Aorta (tissue), 5 donors: Measurements from ENCODE around the gene ABHD1. TPM values are rescaled to one million over a fixed set of nuclear protein-coding genes. Genes with fewer than 3 reads are reported as not detected.

Experiments
- ATAC-seq: fragments of 200-7000 bp; cut with Tn5 transposase; one replicate; pipeline ENCODE4 v1.9.1; 2022; ENCODE audit warnings: moderate library complexity; ENCODE audit not compliant: low FRiP score
- DNase-seq, 2 donors: peaks; one replicate each; pipeline ENCODE4 v3.0.0-alpha.2; 2020
- H3K27ac ChIP-seq, 2 donors: one replicate each; pipeline ENCODE4 v1.5.1; 2013; ENCODE audit warnings: low read length in 2 of 2, mild to moderate bottlenecking in 2 of 2, moderate library complexity in 2 of 2, control low read depth in 1 of 2, inconsistent platforms in 1 of 2, low read depth in 1 of 2
- H3K27me3 ChIP-seq, 2 donors: one replicate each; pipeline ENCODE4 v1.6.1; 2013; ENCODE audit warnings: control low read depth in 1 of 2, low read length in 1 of 2, mild to moderate bottlenecking in 1 of 2, moderate library complexity in 1 of 2; ENCODE audit not compliant: insufficient read depth in 2 of 2, control insufficient read depth in 1 of 2
- H3K36me3 ChIP-seq, 2 donors: one replicate each; pipeline ENCODE4 v1.6.1; 2013; ENCODE audit warnings: control low read depth in 1 of 2, low read length in 1 of 2, mild to moderate bottlenecking in 1 of 2; ENCODE audit not compliant: insufficient read depth in 2 of 2, control insufficient read depth in 1 of 2
- H3K4me1 ChIP-seq, 2 donors: one replicate each; pipeline ENCODE4 v1.6.1; 2013; ENCODE audit warnings: low read length in 2 of 2, control low read depth in 1 of 2, mild to moderate bottlenecking in 1 of 2, moderate library complexity in 1 of 2; ENCODE audit not compliant: insufficient read depth in 2 of 2, control insufficient read depth in 1 of 2
- H3K4me3 ChIP-seq, 2 donors: one replicate each; pipeline ENCODE4 v1.5.1; 2013; ENCODE audit warnings: low read length in 2 of 2, control low read depth in 1 of 2, mild to moderate bottlenecking in 1 of 2
- H3K9me3 ChIP-seq: one replicate; pipeline ENCODE4 v1.6.1; 2013; ENCODE audit warnings: mild to moderate bottlenecking, low read length; ENCODE audit not compliant: control insufficient read depth
- WGBS, 2 donors: extraction: QIAGEN DNeasy Blood & Tissue Kit; methylation state at CpG; one replicate each; pipeline ENCODE4 v1.1.7; 2013; 5-methylcytosine and 5-hydroxymethylcytosine counted together
- intact Hi-C, 2 donors: fragments of 100-400 bp; cut with DNase I; formaldehyde crosslinking; loops; one replicate each; pipeline versions ENCODE4 v1.14.2 to v1.15.0; 2022
- polyA plus RNA-seq, 2 donors: library from polyadenylated mRNA; stranded (reverse); fragments of 200-250 nt; gene quantifications; one replicate each; pipeline ENCODE4 v1.2.3, GENCODE V29; 2013
- total RNA-seq, 2 donors: library from RNA; stranded (reverse); fragmentation: NEBNext Ultra II Directional; extraction: Animal tissue kit (Norgen Biotek cat#: 25700); gene quantifications; one replicate each; pipeline ENCODE4 v1.2.1, GENCODE V29; 2021
- donor health status: healthy with polysubstance abuse.
- donor health status: Bipolar disorder and iron deficiency.
- donor health status: DM: no; HTN: no; CAD: no.
- donor health status: DM: no; HTN: no; CAD: no.
- donor health status: DM: yes; HTN: yes; CAD: no.

The ABHD1 gene
- total and polyA plus RNA-seq, 4 donors = 0.08 to 0.90 TPM; not detected in 2

DNA sequence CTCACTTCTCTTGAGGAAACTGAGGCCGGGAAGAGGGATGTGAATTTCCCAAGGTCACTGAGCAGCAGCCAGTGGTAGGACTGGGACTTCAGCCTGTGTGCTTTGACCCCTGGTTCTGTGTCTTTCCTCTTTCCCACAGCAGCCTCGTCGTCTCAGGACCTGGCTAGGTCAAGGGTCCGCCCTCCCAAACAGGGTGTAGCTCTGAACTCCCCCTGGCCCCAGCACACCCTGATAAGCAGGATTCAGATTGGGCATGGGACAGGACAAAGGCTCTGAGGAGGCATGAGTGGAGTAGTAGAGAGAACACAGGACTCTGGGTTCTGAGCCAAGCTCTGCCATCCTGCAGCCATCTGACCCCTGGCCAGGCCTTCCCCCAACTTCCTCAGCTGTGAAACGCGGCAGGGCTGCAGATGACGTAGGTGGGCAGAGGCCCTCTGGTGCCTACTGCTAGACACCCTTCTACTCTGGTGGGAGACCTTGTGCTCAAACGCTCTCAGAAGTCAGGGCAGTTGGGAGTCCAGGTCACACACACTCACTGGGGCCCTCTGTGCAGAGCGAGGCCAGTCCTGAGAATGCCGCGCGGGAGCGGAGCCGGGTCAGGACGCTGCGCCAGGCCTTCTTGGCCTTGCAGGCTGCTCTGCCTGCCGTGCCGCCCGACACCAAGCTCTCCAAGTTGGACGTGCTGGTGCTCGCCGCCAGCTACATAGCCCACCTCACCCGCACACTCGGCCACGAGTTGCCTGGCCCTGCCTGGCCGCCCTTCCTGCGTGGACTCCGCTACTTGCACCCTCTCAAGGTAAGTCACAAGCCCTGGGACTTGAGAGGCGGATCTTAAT lies 26.2 kb downstream of the ABHD1 start:
- intact Hi-C loops = no loop called here
- Histone ChIP-seq H3K27ac (no peak overlapping the region), H3K27me3 (no peaks in the 10 kb centered on the region), H3K36me3 (no peaks in the 10 kb centered on the region), H3K9me3 (no peaks in the 10 kb centered on the region), H3K4me3 (no peak overlapping the region), H3K4me1 (no peaks in the 10 kb centered on the region)
- peak; percentile 23 for ATAC-seq
- DNase-seq = peak in 1 of 2 donors; percentile 72
- WGBS, 2 donors = 92 to 94% methylated on average over 29 of the region's 29 CpGs

DNA sequence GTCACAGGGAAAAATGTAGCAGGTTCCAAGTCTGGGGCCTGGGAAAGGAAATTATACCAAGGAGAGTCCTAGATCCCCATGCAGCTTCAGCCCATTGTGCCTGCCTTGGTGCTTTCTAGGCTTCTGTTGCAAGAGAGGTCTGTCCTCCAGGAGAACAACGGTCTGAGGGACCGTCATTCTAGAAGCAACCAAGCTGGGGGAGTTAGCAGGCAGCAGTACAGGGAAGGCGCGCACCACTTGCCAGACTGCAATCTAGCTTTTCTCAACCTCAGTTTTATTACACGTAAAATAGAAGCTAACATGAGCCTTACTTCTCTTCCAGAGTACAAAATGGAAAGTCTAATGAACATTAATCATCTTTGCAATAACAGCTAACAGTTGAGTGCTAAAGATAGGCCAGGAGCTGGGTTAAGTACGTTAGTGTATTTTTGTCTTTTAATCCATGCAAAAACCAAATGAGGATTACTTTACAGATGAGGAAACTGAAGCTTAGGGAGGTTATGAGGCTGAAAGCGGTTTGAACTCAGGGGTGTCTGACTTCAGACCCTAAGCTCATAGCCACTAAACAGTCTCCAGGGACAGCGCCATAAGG lies 27.1 kb downstream of the ABHD1 start:
- Histone ChIP-seq H3K4me3 (no peak overlapping the region), H3K9me3 (no peaks in the 10 kb centered on the region), H3K36me3 (no peaks in the 10 kb centered on the region), H3K27me3 (no peaks in the 10 kb centered on the region), H3K4me1 (no peaks in the 10 kb centered on the region), H3K27ac (no peak overlapping the region)
- no peak for ATAC-seq
- WGBS, 2 donors = 79 to 84% methylated on average over 8 of the region's 8 CpGs
- no peak for DNase-seq
- intact Hi-C loops = no loop called here

DNA sequence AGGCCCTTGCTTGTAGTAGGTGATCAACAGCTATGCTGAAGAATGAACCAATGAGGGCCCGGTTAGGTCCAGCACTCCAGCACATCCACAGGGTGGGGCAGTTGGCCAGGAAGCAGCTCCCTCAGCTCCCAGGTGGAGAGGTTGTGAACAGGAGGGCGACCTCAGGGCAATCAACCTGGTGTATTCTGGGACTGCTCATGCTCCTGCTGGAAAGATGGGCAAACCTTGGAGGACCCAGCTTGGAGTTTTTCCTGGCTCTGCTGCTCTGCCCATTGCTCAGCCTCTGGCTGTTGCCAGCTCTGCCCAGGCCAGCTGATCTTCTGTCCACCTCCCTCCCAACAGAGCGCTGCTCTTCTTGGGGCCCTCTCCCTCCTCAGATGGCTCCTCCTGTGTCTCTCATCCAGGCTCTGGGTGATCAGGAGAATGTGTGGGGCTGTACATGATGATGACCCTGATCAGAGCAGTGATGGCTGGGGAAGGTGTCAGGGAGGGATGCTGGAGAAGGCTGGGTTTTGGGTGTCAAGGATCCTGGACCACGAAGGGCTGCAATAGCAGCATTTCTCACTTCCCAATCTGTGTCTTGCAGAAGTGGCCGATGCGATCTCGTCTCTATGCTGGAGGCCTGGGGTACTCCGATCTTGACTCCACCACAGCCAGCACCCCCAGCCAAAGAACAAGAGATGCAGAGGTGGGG lies 28.6 kb downstream of the ABHD1 start:
- 87 to 89% methylated on average over 8 of the region's 8 CpGs for WGBS, 2 donors
- DNase-seq (no peak), ATAC-seq (no peak)
- H3K4me3 ChIP-seq = no peak overlapping the region
- H3K27me3 ChIP-seq = no peaks in the 10 kb centered on the region
- no peak overlapping the region for H3K27ac ChIP-seq
- no peaks in the 10 kb centered on the region for H3K9me3 ChIP-seq
- intact Hi-C loops = no loop called here
- no peaks in the 10 kb centered on the region for H3K36me3 ChIP-seq
- H3K4me1 ChIP-seq = no peaks in the 10 kb centered on the region

DNA sequence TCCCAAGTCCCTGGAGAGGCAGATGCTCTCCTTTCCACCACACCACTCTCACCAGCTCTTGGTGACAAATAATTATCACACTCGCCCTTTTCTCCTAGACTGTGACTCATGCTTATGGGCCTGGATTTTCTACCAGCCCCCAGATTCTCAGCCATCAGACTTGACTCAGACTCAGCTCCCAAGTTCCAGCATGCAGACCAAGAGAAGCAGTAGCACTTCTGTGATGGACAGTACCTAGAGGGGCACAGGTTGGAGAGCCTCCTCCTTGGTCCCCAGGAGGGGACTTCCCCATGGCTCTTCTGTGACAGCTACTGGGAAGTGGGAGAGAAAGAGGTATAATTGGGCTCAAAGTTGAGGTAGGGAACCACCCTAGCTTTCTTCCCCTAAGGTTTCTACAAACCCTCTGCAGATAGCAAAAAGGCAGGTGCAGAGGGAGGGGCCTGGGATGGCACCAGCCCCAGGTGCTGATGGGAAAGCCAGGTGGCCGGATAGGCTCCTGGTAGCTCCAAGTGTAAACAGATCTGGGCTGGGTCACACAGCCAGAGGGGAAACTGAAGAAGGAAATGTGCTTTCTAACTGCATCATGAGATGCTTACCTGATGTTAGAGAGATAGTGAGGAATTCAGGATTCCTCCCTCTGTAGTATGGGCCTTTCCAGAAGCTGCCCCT lies 29.3 kb downstream of the ABHD1 start:
- H3K4me1 ChIP-seq = no peaks in the 10 kb centered on the region
- no peaks in the 10 kb centered on the region for H3K27me3 ChIP-seq
- DNase-seq (no peak), ATAC-seq (no peak)
- WGBS, 2 donors = 75 to 77% methylated on average over 2 of the region's 2 CpGs
- no peak overlapping the region for H3K27ac ChIP-seq
- H3K9me3 ChIP-seq = no peaks in the 10 kb centered on the region
- intact Hi-C loops = no loop called here
- no peaks in the 10 kb centered on the region for H3K36me3 ChIP-seq
- H3K4me3 ChIP-seq = no peak overlapping the region

DNA sequence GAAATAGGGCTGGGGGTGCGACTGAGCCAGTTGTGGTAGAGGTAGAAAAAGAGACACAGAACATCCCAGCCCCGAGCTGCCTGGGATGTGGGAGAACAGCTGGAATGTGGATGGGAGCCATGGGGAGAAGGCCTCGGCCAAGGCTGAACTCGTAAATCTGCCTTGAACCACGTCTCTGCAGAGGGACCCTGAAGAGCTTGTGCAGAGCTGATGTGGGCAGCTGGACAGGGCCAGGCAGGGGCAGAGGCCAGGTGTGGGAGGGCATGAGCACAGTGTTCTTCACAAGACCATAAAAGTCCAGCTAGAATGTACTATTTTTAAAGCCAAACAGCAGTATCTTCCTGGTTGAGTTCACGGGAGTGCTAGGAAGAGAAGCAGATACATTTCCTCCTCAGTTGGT lies 30.9 kb downstream of the ABHD1 start:
- no peaks in the 10 kb centered on the region for H3K4me1 ChIP-seq
- no peak overlapping the region for H3K4me3 ChIP-seq
- intact Hi-C loops = no loop called here
- no peak overlapping the region for H3K27ac ChIP-seq
- no peaks in the 10 kb centered on the region for H3K36me3 ChIP-seq
- no peaks in the 10 kb centered on the region for H3K27me3 ChIP-seq
- DNase-seq = no peak
- no peaks in the 10 kb centered on the region for H3K9me3 ChIP-seq
- WGBS, 2 donors = 65 to 74% methylated on average over 6 of the region's 6 CpGs
- ATAC-seq = no peak

DNA sequence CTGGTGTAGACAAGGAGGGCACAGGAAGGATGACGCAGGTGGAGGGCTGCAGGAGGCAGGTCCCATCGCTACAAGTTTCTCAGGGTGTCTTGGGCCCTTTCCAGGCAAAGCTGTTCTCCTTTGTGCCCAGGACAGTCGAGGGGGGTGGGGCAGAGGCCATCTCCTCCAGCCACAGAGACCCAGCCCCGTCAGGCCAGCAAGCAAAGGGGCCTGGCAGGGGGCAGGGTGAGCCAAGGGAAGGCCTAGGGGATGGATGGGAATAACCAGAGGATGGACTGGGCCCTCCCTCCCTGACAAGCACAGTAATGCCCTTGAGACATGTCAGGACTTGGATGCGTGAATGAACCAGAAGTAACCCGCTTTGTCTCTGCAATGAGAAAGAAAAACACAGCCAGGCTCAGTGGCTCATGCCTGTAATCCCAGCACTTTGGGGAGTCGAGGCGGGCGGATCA lies 31.5 kb downstream of the ABHD1 start:
- DNase-seq (no peak), ATAC-seq (no peak)
- Histone ChIP-seq H3K4me1 (no peaks in the 10 kb centered on the region), H3K36me3 (no peaks in the 10 kb centered on the region), H3K9me3 (no peaks in the 10 kb centered on the region), H3K4me3 (no peak overlapping the region), H3K27ac (no peak overlapping the region), H3K27me3 (no peaks in the 10 kb centered on the region)
- 80 to 84% methylated on average over 9 of the region's 9 CpGs for WGBS, 2 donors
- intact Hi-C loops = no loop called here

DNA sequence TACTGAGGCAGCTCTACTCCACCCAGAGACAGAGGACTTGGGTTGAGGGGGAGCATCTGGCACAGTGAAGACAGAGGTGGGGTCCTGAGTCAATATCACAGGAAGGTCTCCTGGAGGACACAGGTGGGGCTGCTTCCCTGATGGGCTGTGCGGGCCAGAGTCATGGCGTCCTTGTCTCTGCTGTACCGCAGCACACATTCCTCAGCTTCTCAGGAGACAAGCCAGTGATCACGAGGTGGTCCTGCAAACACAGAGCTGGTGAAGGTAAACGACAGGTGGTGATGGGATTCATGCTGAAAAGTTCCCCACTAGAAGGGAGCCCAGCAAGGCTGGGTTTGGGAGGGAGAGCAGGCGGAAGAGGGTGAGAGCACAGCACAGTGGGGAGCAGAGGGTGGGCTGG lies 34.9 kb downstream of the ABHD1 start:
- no peaks in the 10 kb centered on the region for H3K4me1 ChIP-seq
- 74% methylated on average over 6 of the region's 6 CpGs for WGBS, 2 donors
- no peaks in the 10 kb centered on the region for H3K36me3 ChIP-seq
- H3K27me3 ChIP-seq = no peaks in the 10 kb centered on the region
- DNase-seq = no peak
- intact Hi-C loops = no loop called here
- no peak overlapping the region for H3K4me3 ChIP-seq
- no peak overlapping the region for H3K27ac ChIP-seq
- no peak for ATAC-seq
- H3K9me3 ChIP-seq = no peaks in the 10 kb centered on the region

- Histone ChIP-seq H3K27me3 (no peaks in the 10 kb centered on the region), H3K9me3 (no peaks in the 10 kb centered on the region), H3K27ac (no peak overlapping the region), H3K4me1 (no peaks in the 10 kb centered on the region), H3K36me3 (no peaks in the 10 kb centered on the region), H3K4me3 (no peak overlapping the region)
- DNase-seq = no peak
- WGBS, 2 donors = 62 to 71% methylated on average over 6 of the region's 6 CpGs
- no peak for ATAC-seq
- intact Hi-C loops = no loop called here
These were observed 35.7 kb downstream of the ABHD1 start for GRCh38 chr2:27159271-27159670.
